ENCODE data around the gene CFAP210. TPM values are rescaled to one million over a fixed set of nuclear protein-coding genes. Genes with fewer than 3 reads are reported as not detected.

Gene CFAP210, protein sequence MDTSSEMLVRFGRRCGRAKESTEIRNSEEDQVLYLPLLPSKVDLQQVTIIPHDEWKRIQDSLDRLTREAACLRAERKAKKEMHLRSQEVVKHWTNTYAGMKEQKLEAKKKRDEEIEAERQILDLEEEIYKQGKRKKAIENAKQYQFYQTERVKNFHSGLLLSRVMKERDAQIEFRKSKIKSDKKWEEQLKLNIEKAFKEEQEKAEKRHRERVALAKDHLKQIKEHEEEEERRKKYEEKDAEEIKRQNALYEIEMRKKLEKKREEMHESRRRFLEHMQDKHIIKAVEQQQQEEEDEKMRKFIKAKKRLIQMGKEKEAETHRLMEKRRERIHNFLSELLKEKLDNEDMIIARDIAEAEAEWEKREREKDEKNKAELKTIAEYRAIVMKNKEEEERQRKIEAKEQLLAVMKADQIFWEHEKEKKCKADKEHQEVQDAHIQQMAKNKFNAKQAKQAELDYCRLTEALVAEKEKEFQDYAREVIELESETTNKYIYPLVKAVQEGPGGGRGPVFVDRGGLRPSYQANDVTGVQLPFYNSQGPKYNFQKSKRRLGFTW
- not detected in 2 replicates for total RNA-seq

DNA sequence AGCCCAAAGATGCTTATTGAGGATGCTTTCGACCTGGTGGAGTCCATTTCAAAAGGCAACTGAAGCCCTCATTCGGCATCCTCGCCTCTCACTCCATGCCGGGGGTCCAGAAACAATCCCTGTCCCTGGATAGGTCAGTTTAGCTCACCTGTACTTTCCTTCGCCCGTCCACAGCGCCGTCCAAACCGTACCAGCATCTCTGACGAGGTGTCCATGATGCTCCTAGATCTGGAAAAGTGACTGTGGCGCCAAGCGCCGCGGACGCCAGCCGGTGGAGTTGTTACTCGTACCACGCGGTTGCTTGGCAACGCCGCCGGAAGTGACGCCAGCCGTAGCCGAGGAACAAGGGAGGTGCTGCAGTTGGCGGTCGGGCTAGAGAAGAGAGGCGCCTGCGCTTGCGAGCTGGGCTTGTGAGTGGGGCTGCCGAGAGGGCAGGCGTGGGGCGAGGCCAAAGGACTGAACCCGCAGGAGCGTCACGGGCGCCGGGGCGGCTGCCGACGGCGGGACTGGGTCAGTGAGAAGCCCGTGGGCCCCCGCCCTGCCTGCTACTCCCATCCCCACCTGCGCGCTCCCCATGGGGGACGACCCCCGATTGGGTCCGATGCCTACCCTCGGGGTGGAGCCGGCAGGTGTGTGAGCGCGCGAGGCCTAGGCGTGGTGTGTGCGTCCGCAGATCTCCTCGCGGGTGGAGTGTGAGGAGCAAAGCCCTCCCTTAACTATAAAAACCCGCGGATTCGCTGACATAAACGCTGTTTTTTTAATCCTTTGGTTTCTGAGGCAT is at the start of gene CFAP210, which contains the start of gene PHOSPHO2:
Gene CFAP210, minus strand, starts transcription at position 293 of the 781 bp plus-strand sequence. Its CDS starts 78 bp downstream, at position 215.
Gene PHOSPHO2, plus strand, starts transcription at position 357 of the 781 bp plus-strand sequence. CDS start 6,503 bp downstream, outside the sequence.
- DNase-seq = peak; percentile 98

DNA sequence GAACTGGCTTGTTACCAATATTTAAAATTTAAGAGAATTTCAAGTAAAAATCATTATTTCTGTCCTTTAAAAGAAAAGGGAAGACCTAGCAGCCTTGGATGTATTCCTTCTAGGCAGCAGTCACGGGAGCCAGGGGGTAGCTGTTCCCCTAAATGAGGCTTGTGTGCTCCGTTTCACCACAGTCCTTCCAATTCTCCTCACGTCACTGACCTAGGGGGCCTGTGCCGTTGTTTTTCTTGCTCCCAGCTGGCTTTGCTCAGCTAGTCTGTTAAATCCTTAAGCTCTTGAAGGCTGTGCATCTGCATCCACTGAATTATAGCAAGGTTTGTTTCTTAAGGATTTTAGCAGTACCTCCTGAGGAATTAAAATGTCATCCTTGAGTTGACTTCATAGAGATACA is 49.3 kb upstream of the CFAP210 start:
- no peak for DNase-seq

DNA sequence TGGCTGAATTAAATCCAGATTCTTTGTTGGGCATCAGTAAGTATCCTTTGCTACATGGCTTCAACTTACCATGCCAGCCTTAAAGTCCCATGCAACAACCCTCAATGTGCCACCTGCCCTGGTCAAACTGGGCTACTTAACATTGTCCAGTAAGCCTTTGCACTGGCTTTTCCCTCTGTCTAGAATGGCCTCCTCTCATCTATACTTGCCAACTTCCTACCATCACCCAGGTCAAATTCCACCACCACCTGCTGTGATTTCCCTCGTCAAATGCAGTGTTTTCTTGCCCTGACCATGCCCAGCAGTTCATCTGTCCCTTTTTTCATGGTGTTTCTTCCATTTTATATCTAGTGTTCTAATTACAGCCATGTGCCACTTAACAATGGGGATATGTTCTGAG is 45.1 kb upstream of the CFAP210 start:
- DNase-seq = no peak

DNA sequence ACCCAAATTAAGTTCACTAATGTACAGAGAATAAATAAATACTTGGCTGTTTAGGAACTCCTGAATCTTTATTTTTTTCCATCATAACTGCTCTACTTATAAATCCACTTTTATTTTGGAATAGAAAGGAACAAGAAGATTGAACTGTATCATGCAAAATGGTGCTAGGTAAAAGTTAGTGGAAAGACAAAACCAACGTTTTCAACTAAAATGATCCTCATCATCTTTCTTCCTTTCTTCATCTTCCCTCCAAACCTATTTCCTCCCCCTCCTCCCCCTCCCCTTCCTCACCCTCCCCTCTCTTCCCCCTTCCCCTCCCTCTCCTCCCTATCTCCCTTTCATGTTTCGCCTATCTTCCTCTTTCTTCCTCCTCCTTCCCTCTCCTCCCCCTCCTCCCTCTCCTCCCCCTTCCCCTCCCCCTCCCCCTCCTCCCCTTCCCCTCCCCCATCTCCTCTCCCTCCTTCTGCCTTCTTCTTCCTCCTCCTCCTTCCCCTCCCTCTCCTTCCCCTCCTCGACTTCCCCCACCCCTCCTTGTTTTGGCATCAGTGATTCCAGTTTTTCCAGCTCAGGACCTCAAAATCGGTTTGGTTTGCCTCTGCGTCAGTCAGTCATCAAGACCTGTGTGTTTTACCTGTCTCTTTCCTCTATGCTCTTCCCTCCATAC is 44.5 kb upstream of the CFAP210 start:
- DNase-seq = no peak

DNA sequence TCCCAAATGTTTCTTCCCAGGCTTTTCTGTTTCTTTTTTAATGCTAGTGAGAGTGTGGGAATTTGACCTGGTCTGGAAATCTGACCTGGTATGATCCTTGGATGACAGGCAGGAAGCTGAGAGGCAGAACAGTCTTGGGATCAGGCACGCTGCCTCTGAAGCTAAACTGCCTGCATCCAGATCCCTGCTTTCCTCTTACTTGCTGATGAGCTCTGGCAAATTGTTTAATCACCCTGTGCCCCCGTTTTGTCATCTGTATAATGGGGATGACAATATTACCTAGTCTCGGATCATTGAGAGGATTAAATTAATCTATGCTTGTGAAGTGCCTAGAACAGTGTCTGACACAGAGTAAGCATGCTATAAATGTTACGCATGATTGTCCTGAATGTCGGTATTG is 42.7 kb upstream of the CFAP210 start:
- no peak for DNase-seq

DNA sequence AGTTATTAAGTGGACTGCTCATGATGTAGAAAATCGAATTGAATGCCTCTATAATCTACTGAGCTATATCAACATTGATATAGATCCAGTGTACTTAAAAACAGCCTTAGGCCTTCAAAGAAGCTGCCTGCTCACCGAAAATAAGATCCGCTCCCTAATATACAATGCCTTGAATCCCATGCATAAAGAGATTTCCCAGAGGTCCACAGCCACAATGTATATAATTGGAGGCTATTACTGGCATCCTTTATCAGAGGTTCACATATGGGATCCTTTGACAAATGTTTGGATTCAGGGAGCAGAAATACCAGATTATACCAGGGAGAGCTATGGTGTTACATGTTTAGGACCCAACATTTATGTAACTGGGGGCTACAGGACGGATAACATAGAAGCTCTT is 41.4 kb upstream of the CFAP210 start:
- DNase-seq = no peak

DNA sequence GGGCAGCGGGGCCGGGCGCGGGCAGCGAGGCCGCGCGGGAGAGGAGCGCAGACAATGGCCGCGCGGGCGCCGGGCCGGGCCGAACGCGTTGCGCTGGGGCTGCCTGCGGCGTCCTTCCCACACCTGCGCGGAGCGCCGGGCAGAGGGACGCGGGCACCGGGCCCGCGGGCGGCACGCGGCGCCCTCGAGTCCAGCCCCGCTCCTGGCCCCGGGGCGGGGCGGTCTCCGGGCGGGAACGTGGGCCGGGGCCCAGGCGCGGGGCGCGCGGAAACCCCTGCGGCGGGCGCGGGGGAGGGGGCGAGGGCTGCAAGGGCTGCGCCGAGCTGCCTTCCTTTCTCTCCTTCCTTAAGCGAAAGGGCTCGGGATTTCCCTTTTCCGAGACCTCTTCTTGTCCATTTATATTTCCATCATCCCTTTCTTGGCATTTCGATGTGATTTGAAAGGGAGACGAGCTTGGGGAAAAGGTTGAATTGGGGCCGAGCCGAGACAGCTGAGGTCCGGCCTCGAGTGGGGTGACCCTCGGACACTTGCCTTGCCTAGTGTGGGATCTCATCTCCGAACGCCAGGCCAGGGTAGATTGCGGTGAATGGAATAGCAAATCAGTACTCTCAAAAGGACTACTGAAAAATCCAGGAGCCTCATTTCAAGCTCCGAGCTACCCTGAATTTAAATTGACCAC is 40.1 kb upstream of the CFAP210 start:
- DNase-seq = peak; percentile 28

DNA sequence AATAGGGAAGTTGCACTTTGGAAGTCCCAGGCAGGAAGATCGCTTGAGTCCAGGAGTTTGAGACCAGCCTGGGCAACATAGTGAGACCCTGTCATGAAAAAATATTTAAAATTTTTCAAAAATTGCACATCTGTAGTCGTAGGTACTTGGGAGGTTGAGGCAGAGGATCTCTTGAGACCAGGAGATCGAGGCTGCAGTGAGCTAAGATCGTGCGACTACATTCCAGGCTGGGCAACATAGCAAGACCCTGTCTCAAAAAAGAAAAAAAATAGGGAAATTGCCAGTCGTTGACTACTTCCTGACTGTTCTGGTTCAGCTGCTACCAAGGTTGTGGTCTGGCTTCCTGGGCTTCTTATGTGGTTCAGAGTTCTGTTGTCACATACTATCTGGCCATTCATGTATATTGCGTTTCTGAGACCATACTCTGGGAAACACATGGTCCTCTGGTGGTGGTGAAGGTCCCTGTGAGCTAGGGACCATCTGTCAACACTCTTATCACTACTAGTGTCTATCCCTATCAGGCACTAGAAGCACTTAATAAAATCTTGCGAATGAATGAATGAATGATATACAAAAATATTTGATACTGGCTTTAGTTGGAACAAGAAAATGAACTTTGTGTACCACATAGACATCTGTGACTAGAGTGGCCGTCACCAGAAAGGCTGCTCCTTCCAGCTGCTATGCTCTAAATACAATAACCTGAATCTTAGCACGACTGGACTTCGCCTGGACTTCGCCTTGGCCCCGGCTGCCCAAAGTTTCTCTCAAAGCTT is 38.6 kb upstream of the CFAP210 start:
- DNase-seq = no peak

DNA sequence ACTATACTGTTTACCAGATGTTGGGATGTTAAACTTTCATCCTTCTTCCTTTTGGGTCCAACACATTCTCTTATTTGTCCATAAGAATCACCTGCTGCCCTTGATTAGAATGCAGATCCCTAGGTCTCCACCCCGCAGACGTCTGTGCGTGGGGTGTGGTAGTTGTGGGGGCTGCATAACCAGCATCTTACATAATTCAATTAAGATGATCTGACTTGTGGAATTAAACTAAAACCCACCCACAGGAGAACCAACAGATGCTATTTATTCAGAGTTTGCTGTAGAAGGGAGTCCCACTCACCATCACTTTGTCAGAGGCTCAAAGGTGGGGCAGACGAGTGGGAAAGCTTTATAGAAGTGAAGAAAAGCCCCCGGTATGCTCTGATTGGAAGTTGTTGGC is 37.9 kb upstream of the CFAP210 start:
- DNase-seq = no peak

DNA sequence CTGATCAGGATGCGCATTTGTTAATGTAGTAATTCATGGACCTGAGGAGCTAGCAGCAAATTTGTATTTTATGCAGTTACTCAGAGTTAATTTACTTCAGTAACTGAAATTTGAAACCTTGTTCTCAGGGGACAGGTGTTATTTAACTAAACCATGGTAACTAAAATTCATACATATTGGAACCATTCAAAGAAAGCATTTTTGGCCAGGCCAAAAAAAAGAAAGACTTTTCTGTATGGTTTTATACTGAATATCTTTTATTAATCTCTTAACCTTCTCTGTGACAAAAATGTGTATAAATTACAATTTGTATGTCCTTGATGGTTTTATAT is 35.0 kb upstream of the CFAP210 start:
- no peak for DNase-seq

DNA sequence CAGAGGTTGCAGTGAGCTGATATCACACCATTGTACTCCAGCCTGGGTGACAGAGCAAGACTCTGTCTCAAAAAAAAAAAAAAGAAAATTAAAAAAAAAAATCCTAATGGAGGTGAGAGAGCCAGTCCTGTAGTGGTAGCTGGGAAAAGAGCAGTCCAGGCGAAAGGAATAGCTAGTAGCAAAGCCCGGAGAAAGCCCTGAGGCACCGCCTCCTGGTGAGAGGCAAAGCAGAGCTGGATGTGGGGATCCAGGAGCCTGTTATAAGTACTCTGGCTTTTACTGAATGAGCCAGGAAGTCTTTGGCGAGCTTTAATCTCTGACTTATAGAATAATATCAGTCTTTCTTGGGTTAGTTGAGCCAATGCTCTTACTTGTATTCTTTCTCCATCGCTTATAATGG is 32.9 kb upstream of the CFAP210 start:
- DNase-seq = no peak

DNA sequence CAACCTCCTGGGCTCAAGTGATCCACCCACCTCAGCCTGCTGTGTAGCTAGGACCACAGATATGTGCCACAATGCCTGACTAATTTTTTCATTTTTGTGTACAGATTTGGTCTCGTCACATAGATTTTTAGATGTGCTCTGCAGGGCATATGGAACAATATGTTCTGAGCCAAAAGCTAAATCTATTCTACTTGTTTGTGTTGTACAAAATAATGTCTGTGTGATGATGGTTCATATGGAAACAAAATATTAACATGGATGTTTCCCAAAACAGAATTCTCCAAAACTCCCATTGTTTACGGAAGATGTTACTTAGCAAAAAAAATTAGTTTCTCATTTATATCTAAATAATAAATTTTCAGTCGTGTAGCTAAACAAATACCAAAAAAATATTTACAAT is 26.8 kb upstream of the CFAP210 start:
- no peak for DNase-seq

DNA sequence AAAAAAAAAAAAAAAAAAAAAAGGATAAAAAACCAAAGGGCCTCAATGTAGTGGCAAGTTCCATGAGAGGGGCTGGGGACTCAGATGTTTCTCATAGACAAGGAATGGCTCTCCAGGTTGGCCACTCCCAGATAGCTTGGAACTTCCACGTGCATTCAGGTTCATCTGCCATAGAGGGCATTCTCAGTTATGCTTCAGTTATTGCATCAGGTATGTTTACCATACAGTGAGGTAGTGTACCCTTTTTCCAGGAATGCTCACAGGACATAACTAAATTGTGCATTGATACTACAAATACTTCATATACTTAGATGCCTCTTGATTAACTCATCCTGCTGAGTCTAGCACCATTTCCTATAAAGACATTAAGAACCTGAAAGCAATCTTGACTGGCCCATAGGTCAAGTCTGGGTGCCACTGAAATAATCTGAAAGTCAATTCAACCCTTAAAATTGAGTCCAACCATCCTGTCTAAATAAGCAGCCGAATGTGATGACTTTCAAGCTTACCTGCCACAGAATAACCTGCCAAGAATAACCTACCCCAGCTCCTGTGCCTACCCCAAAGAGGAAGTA is 24.8 kb upstream of the CFAP210 start:
- no peak for DNase-seq

DNA sequence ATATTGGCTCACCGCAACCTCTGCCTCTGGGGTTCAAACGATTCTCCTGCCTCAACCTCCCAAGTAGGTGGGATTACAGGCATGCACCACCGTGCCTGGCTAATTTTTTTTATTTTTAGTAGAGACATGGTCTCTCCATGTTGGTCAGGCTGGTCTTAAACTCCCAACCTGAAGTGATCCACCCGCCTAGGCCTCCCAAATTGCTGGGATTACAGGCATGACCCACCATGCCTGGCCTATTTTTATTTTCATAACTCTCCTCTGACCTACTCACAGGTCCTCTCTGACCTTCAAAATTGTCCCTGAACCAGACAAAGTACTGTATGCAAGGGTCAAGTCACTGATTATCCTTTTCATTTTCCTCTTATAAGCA is 23.5 kb upstream of the CFAP210 start:
- DNase-seq = no peak

DNA sequence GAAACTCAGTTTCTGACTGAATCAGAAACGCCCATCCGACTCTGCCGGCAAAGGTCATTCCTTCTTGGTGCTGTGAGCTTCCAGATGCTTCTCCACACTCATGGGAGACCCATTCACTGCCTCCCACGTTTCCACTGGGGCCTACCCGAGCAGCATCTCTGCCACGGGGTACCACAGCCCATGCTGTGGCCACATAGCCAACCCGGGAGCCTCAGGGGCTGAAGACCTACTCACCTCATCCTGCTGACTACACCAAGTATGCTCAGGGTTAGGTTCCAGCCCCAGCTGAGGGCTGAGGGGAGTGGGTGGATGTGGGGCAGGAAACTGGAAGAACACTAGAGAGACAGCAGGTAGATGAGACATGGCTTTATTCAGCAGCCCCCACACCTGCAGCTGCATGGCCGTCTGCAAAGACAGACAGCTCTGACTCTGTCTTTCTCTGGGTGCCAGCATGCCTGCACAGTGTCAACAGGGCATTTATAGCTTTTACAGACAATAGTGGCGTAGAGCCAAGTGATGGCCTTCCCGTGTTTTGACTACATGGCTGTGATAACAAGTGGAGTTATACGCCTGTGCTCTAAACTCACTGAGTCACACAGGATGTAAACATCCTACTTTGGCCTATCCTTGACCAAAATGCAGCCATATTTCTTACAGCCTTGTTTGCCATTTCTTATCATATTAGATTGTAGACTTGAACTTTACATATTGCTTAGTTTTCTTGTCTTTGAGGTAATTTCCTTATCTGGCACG is 22.9 kb upstream of the CFAP210 start:
- peak; percentile 94 for DNase-seq

DNA sequence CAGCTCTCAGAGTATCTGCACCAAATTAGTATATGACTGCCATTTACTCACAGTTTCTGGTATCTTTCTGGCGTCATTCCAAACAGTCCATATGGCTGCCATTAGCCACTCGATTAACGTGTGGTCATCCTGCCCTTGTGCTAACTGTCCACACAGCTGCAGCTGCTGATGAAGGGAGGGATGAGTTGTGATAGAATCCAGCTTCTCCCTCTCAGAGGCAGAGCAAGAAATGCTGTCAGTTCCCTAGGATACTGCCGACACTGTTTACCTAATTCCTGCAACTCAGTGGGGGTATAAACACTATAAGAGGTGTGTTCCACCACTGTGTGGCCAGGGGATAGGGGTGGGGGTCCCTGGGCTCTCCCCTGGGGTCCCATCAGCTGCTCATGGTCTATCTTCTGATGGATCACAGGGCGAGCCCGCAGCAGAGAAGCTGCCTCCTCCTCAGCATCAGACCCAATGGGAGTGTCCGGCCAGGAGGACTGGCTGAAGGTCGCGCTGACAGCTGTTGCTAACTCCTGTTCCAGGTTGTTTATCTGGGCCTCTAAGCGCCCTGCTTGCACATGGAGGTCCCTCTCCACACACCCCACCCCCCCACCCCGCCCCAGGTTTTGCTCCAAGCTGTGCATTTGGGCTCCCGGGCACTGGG is 22.2 kb upstream of the CFAP210 start:
- peak; percentile 54 for DNase-seq

DNA sequence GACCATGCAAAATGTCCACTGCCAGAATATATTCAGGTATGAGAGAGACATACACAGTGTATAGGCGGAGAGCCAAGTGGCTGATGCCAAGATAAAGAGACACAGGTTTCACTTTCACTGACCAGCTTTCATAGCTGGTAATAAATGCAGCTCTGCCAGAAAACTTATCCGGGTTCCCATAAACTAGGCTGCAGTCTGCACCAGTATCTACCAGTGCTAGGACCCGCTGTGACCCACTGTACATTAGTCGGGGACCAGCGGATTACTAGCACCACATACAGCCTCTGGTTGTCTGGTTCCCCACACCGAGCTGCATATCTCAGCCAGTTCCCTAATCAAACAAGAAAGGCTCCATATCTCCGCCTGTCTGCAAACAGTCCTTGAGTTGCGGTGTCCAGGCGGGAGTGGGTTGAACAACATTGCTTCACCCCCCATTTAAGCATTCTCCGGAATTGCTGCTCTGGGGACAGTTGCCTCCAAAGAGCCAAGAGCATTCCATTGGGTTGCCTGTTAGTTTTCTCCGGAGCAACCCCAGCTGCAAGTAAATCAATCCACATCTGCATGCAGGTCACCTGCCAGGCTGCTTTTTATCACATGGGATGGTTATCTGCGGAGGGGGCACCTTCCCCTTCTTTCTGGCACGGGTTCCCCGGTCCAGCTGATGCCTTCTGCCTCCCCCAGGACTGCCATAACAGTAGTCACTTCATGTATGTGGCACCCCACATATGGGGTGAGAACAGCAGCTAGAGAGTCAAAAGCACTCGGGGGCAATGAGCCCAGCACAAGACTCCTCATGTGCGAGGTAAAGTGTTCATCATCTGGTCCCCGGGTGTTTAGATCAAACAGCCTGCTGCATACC is 21.4 kb upstream of the CFAP210 start:
- peak; percentile 37 for DNase-seq

DNA sequence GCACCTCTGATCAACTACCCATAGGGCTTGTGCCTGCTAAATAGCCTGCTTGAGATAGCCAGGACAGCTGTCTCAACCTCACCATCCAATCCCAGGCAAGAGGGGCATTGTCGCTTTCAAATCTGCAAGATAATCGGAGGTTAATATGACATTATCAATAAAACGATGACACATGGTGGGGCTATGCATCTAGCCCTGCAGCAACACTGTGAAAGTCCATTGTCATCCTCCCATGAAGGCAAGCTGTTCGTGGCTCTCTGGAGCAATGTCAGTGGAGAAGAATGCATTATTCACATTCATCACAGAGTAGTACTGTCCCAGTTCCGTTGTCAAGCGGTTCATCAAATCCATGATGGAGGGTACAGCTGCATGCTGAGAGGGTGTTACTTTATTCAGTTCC is 20.5 kb upstream of the CFAP210 start:
- DNase-seq = no peak

DNA sequence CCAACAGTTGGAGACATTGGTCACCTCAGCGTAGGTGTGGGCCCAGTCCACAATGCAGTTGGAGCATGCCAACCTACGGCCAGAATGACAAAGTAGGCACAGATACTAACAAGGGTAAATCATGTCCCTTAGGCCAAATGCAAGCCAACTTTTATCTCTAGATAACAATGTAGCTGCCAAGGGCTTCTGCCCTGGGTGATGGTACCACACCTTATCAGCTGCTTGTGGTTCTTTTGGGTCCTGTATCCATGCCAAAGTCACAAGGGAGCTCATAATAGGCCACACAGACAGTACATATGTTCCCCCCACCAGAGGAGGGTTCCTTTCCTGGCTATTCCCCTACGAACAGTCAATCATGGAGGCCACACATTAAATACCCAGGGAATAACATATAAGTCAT is 19.1 kb upstream of the CFAP210 start:
- DNase-seq = no peak
